H9 (cell line): ENCODE data around the gene PLEKHD1. TPM values are rescaled to one million over a fixed set of nuclear protein-coding genes. Genes with fewer than 3 reads are reported as not detected.

ENCODE experiments used
- DNase-seq: peaks from one replicate; pipeline ENCODE4 v3.0.0-alpha.2; 2017
- H2AFZ ChIP-seq: one replicate; pipeline ENCODE4 v1.6.1; 2013; ENCODE audit warnings: mild to moderate bottlenecking, low read length, control low read depth, moderate library complexity
- H2AK5ac ChIP-seq: 2 replicates; pipeline ENCODE4 v1.6.1; 2013; ENCODE audit warnings: low read length, control low read depth, mixed read lengths; ENCODE audit not compliant: insufficient read length
- H2BK120ac ChIP-seq: one replicate; pipeline ENCODE4 v1.6.1; 2013; ENCODE audit warnings: low read depth, mild to moderate bottlenecking, low read length, control low read depth, inconsistent platforms; ENCODE audit not compliant: poor library complexity, severe bottlenecking
- H2BK12ac ChIP-seq: 2 replicates; pipeline ENCODE4 v1.6.1; 2013; ENCODE audit warnings: low read length, control low read depth, mixed read lengths, low read depth; ENCODE audit not compliant: insufficient read length
- H2BK15ac ChIP-seq: 2 replicates; pipeline ENCODE4 v1.6.1; 2013; ENCODE audit warnings: low read depth, low read length, control low read depth
- H2BK20ac ChIP-seq: one replicate; pipeline ENCODE4 v1.6.1; 2013; ENCODE audit warnings: low read depth, mild to moderate bottlenecking, low read length, control low read depth, inconsistent platforms; ENCODE audit not compliant: poor library complexity, severe bottlenecking
- H2BK5ac ChIP-seq: 2 replicates; pipeline ENCODE4 v1.6.1; 2013; ENCODE audit warnings: low read length, control low read depth, mixed read lengths; ENCODE audit not compliant: insufficient read length
- H3K14ac ChIP-seq: 2 replicates; pipeline ENCODE4 v1.6.1; 2013; ENCODE audit warnings: low read length, control low read depth; ENCODE audit not compliant: insufficient read depth
- H3K18ac ChIP-seq: 2 replicates; pipeline ENCODE4 v1.6.1; 2013; ENCODE audit warnings: low read depth, mild to moderate bottlenecking, mixed read lengths, low read length, control low read depth; ENCODE audit not compliant: insufficient read length
- H3K23ac ChIP-seq: 2 replicates; pipeline ENCODE4 v1.6.1; 2013; ENCODE audit warnings: low read length, control low read depth, mixed read lengths, low read depth; ENCODE audit not compliant: insufficient read length
- H3K23me2 ChIP-seq: 2 replicates; pipeline ENCODE4 v1.6.1; 2013; ENCODE audit warnings: low read depth, mild to moderate bottlenecking, mixed read lengths, low read length, control low read depth; ENCODE audit not compliant: insufficient read length, poor library complexity, severe bottlenecking
- H3K27ac ChIP-seq: 2 replicates; pipeline ENCODE4 v1.5.1; 2013; ENCODE audit warnings: low read length, control low read depth, mixed read lengths, low read depth; ENCODE audit not compliant: insufficient read length
- H3K27me3 ChIP-seq: 2 replicates; pipeline ENCODE4 v1.6.1; 2013; ENCODE audit warnings: low read length, control low read depth, inconsistent platforms; ENCODE audit not compliant: insufficient read depth
- H3K4ac ChIP-seq: 2 replicates; pipeline ENCODE4 v1.6.1; 2013; ENCODE audit warnings: low read depth, mild to moderate bottlenecking, control low read depth, inconsistent platforms, low read length, moderate library complexity
- H3K4me1 ChIP-seq: 2 replicates; pipeline ENCODE4 v1.6.1; 2013; ENCODE audit warnings: low read length, control low read depth, inconsistent platforms; ENCODE audit not compliant: insufficient read depth
- H3K4me2 ChIP-seq: 2 replicates; pipeline ENCODE4 v1.6.1; 2013; ENCODE audit warnings: low read length, control low read depth, mixed read lengths; ENCODE audit not compliant: insufficient read length, insufficient read depth
- H3K56ac ChIP-seq: 2 replicates; pipeline ENCODE4 v1.6.1; 2013; ENCODE audit warnings: low read depth, mild to moderate bottlenecking, mixed read lengths, low read length, control low read depth; ENCODE audit not compliant: insufficient read length
- H3K79me1 ChIP-seq: 2 replicates; pipeline ENCODE4 v1.6.1; 2013; ENCODE audit warnings: low read depth, mild to moderate bottlenecking, moderate library complexity, low read length, control low read depth, inconsistent platforms; ENCODE audit not compliant: insufficient read depth, poor library complexity, severe bottlenecking
- H3K79me2 ChIP-seq: 2 replicates; pipeline ENCODE4 v1.6.1; 2013; ENCODE audit warnings: low read length, control low read depth, inconsistent platforms; ENCODE audit not compliant: insufficient read depth
- H3K9ac ChIP-seq: 2 replicates; pipeline ENCODE4 v1.6.1; 2013; ENCODE audit warnings: low read length, control low read depth, mixed read lengths; ENCODE audit not compliant: insufficient read length; ENCODE audit errors: extremely low read depth
- H3K9me3 ChIP-seq: one replicate; pipeline ENCODE4 v1.6.1; 2013; ENCODE audit warnings: low read depth, low read length, inconsistent platforms; ENCODE audit not compliant: control insufficient read depth
- H3T11ph ChIP-seq: one replicate; pipeline ENCODE4 v1.6.1; 2013; ENCODE audit warnings: mild to moderate bottlenecking, low read length, control low read depth, inconsistent platforms
- H4K20me1 ChIP-seq: one replicate; pipeline ENCODE4 v1.6.1; 2013; ENCODE audit not compliant: control insufficient read depth, insufficient read length, insufficient read depth
- H4K5ac ChIP-seq: 2 replicates; pipeline ENCODE4 v1.6.1; 2013; ENCODE audit warnings: low read depth, mild to moderate bottlenecking, mixed read lengths, low read length, control low read depth; ENCODE audit not compliant: insufficient read length
- H4K8ac ChIP-seq: replicated peaks from 2 replicates; pipeline ENCODE4 v1.6.1; 2013; ENCODE audit warnings: low read length, control low read depth, mixed read lengths, low read depth; ENCODE audit not compliant: insufficient read length
- H4K91ac ChIP-seq: 2 replicates; pipeline ENCODE4 v1.6.1; 2013; ENCODE audit warnings: low read depth, mild to moderate bottlenecking, moderate library complexity, mixed read lengths, low read length, control low read depth; ENCODE audit not compliant: insufficient read length
- H3K27ac Mint-ChIP-seq, 3 experiments: 2 replicates in 2 of 3; 3 replicates in 1 of 3; pipeline ENCODE4 v1.8.0; 2020 to 2021; ENCODE audit warnings: mixed read lengths in 3 of 3, mild to moderate bottlenecking in 1 of 3, moderate library complexity in 1 of 3
- H3K27me3 Mint-ChIP-seq: 2 replicates; pipeline ENCODE4 v1.8.0; 2021; ENCODE audit warnings: low read depth, mild to moderate bottlenecking, moderate library complexity, mixed read lengths
- H3K36me3 Mint-ChIP-seq, 3 experiments: 2 replicates in 2 of 3; 3 replicates in 1 of 3; pipeline ENCODE4 v1.8.0; 2020 to 2021; ENCODE audit warnings: low read depth in 3 of 3, mixed read lengths in 3 of 3; ENCODE audit not compliant: insufficient read depth in 1 of 3
- H3K4me1 Mint-ChIP-seq, 2 experiments: 2 replicates each; pipeline ENCODE4 v1.8.0; 2020; ENCODE audit warnings: mixed read lengths in 2 of 2
- H3K4me3 Mint-ChIP-seq, 2 experiments: 2 replicates in 1 of 2; 3 replicates in 1 of 2; pipeline ENCODE4 v1.8.0; 2020 to 2021; ENCODE audit warnings: mild to moderate bottlenecking in 2 of 2, mixed read lengths in 2 of 2, moderate library complexity in 1 of 2
- H3K9me3 Mint-ChIP-seq, 2 experiments: 2 replicates in 1 of 2; 3 replicates in 1 of 2; pipeline ENCODE4 v1.8.0; 2020; ENCODE audit warnings: mild to moderate bottlenecking in 2 of 2, mixed read lengths in 2 of 2, moderate library complexity in 1 of 2
- WGBS: extraction: QIAGEN DNeasy Blood & Tissue Kit; methylation state at CpG from one replicate; pipeline ENCODE4 v1.1.7; 2013; ENCODE audit warnings: missing lambda C conversion rate, low lambda C conversion rate, mixed read lengths; ENCODE audit not compliant: insufficient read length; ENCODE audit errors: extremely low coverage; 5-methylcytosine and 5-hydroxymethylcytosine counted together
- total RNA-seq: library from RNA; stranded (reverse); gene quantifications from 2 replicates; pipeline ENCODE4 v1.2.1, GENCODE V29; 2021
- TF ChIP-seq, protein P1 (sequence below): fragments of 200-600 bp; sonication (generic); conservative IDR thresholded peaks from 3 replicates; pipeline ENCODE4 v1.8.0; 2021; ENCODE audit warnings: antibody characterized with exemption, mild to moderate bottlenecking

The PLEKHD1 gene
- total RNA-seq, 1 experiment from 2014 or later = 0.37 TPM

DNA sequence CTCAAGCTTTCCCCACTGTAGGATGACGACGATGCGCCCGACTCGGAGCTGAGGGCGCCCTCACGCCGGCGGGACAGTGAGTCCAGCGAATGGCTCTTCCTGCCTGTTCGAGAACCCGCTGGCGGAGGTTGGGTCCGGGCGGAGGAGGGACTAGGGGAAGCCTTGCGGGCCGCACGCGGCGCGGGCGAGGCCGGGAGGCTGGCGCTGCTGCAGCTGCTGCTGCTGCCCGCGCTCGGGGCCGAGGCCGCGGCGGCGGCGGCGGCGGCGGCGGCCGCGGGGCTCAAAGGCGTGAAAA, 88.3 kb downstream of the PLEKHD1 start:
- Histone ChIP-seq H2BK5ac (no peak overlapping the region), H3K27me3 (peaks cover 12% of the 10 kb centered on the region; the same call in 1 of the 2 replicates), H3K4me1 (no peaks in the 10 kb centered on the region), H3K4me2 (no peak overlapping the region), H3K9ac (no peak overlapping the region), H2AFZ (no peak overlapping the region), H4K8ac (no peak overlapping the region), H3K56ac (no peak overlapping the region), H3K14ac (no peak overlapping the region), H3T11ph (no peak overlapping the region), H3K27ac (no peak overlapping the region), H2BK20ac (no peak overlapping the region), H3K9me3 (no peaks in the 10 kb centered on the region), H4K20me1 (no peaks in the 10 kb centered on the region), H3K79me2 (no peaks in the 10 kb centered on the region), H3K18ac (no peak overlapping the region), H3K23ac (no peak overlapping the region), H4K5ac (no peak overlapping the region), H4K91ac (no peak overlapping the region), H3K23me2 (peaks cover 3% of the 10 kb centered on the region), H3K79me1 (no peaks in the 10 kb centered on the region), H2BK15ac (no peak overlapping the region), H2AK5ac (no peak overlapping the region), H3K4ac (no peak overlapping the region), H2BK120ac (no peak overlapping the region), H2BK12ac (no peak overlapping the region)
- no peak overlapping the region for H3K4me3 Mint-ChIP-seq
- peaks cover 25% of the 10 kb centered on the region for H3K27me3 Mint-ChIP-seq
- TF ChIP-seq, protein P1, sequence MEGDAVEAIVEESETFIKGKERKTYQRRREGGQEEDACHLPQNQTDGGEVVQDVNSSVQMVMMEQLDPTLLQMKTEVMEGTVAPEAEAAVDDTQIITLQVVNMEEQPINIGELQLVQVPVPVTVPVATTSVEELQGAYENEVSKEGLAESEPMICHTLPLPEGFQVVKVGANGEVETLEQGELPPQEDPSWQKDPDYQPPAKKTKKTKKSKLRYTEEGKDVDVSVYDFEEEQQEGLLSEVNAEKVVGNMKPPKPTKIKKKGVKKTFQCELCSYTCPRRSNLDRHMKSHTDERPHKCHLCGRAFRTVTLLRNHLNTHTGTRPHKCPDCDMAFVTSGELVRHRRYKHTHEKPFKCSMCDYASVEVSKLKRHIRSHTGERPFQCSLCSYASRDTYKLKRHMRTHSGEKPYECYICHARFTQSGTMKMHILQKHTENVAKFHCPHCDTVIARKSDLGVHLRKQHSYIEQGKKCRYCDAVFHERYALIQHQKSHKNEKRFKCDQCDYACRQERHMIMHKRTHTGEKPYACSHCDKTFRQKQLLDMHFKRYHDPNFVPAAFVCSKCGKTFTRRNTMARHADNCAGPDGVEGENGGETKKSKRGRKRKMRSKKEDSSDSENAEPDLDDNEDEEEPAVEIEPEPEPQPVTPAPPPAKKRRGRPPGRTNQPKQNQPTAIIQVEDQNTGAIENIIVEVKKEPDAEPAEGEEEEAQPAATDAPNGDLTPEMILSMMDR = no peak
- no peak overlapping the region for H3K27ac Mint-ChIP-seq
- peaks cover 0 to 2% of the 10 kb centered on the region in 2 experiments; a peak in 1 of 5 replicates for H3K9me3 Mint-ChIP-seq
- no CpG with 5 or more reads among the region's 40 CpGs for WGBS
- no peak for DNase-seq
- H3K36me3 Mint-ChIP-seq = peaks cover 15 to 30% (median 19%) of the 10 kb centered on the region in 3 experiments
- peaks cover 3 to 5% of the 10 kb centered on the region in 2 experiments for H3K4me1 Mint-ChIP-seq
